Liver (tissue), 3 donors: ENCODE measurements around the gene TMEM221.

Experiments
- CTCF ChIP-seq: fragments of 150-350 bp; IDR thresholded peaks from 2 replicates; pipeline ENCODE4 v1.5.1; 2017; ENCODE audit warnings: improper control_type of control experiment, low read depth, low read length; ENCODE audit not compliant: missing input control
- EGR1 ChIP-seq, 2 donors: IDR thresholded peaks; 2 replicates each; pipeline ENCODE4 v1.6.1; 2016 to 2018; ENCODE audit warnings: antibody characterized with exemption in 2 of 2, low read depth in 2 of 2
- GABPA ChIP-seq, 2 donors: IDR thresholded peaks in 1 of 2; conservative IDR thresholded peaks in 1 of 2; 2 replicates each; pipeline ENCODE4 v1.6.1; 2016; ENCODE audit warnings: antibody characterized with exemption in 2 of 2, mild to moderate bottlenecking in 1 of 2, moderate library complexity in 1 of 2
- JUND ChIP-seq, 2 donors: IDR thresholded peaks; 2 replicates each; pipeline ENCODE4 v1.6.1; 2016; ENCODE audit warnings: antibody characterized with exemption in 2 of 2
- ZBTB33 ChIP-seq: IDR thresholded peaks from 2 replicates; pipeline ENCODE4 v1.6.1; 2016; ENCODE audit warnings: antibody characterized with exemption
- donor health status: healthy.
- donor health status: healthy.

GRCh38 chr19:17484520-17485185 lies 36.2 kb upstream of the TMEM221 start:
- TF ChIP-seq CTCF: no peak
- TF ChIP-seq EGR1 (IDR thresholded peaks at IDR 0.05; ENCODE audit: low read depth in 2 of 2): no peak
- TF ChIP-seq JUND (IDR thresholded peaks at IDR 0.05): no peak
- no peak for TF ChIP-seq ZBTB33
- TF ChIP-seq GABPA (IDR thresholded peaks at IDR 0.05 in 1 of 2, conservative IDR thresholded peaks at IDR 0.05 in 1 of 2): no peak
